ENCODE measurements around the gene HSD3B2. TPM values are rescaled to one million over a fixed set of nuclear protein-coding genes. Genes with fewer than 3 reads are reported as not detected.

HSD3B2 gene
- total RNA-seq (not detected), polyA plus RNA-seq (under 1 TPM in 1 of 3 donors, not detected in 2; 0.06 TPM)
- long read RNA-seq, donor 1 = 0 reads
- long read RNA-seq, donor 2 = 0 reads

DNA sequence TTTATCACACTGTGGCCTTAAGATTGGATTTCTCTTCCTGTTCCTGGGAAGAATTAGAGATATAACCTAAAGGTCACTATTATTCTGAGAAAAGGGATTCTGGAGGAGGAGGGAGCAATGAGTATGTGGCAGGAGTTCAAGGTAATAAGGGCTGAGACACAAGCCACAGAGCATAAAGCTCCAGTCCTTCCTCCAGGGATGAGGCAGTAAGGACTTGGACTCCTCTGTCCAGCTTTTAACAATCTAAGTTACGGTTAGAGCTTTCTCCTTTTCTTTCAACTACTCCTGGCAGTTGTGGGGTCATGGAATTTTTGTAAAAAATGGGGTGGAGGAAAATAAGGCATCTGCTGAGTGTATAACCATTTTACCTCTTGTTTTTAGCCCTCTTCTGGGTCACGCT, at the start of gene HSD3B2:
Gene HSD3B2, plus strand, starts transcription at position 201 of the 400 bp plus-strand sequence. CDS start 270 bp downstream, outside the sequence.
- H3K9me3 ChIP-seq = no peaks in the 10 kb centered on the region
- H3K36me3 ChIP-seq = no peaks in the 10 kb centered on the region
- WGBS, 5 donors = 76 to 91% (median 80%) methylated on average over 2 of the region's 2 CpGs
- H3K4me3 ChIP-seq = no peak within 1 kb of the TSS
- intact Hi-C loops (cut with DNase I; ENCODE audit: low total_unique reads) = no loop called here
- no peak within 1 kb of the TSS for H3K27ac ChIP-seq
- DNase-seq = no peak
- no peaks in the 10 kb centered on the region for H3K27me3 ChIP-seq (replicated peaks in 1 of 7)
- TF ChIP-seq, protein P1, sequence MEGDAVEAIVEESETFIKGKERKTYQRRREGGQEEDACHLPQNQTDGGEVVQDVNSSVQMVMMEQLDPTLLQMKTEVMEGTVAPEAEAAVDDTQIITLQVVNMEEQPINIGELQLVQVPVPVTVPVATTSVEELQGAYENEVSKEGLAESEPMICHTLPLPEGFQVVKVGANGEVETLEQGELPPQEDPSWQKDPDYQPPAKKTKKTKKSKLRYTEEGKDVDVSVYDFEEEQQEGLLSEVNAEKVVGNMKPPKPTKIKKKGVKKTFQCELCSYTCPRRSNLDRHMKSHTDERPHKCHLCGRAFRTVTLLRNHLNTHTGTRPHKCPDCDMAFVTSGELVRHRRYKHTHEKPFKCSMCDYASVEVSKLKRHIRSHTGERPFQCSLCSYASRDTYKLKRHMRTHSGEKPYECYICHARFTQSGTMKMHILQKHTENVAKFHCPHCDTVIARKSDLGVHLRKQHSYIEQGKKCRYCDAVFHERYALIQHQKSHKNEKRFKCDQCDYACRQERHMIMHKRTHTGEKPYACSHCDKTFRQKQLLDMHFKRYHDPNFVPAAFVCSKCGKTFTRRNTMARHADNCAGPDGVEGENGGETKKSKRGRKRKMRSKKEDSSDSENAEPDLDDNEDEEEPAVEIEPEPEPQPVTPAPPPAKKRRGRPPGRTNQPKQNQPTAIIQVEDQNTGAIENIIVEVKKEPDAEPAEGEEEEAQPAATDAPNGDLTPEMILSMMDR (IDR thresholded peaks at IDR 0.05 in 8 of 11, conservative IDR thresholded peaks at IDR 0.05 in 3 of 11) = no peak
- TF ChIP-seq POLR2AphosphoS5 (IDR thresholded peaks at IDR 0.05) (no peak), POLR2A (IDR thresholded peaks at IDR 0.05) (no peak)
- H3K4me1 ChIP-seq = no peaks in the 10 kb centered on the region

DNA sequence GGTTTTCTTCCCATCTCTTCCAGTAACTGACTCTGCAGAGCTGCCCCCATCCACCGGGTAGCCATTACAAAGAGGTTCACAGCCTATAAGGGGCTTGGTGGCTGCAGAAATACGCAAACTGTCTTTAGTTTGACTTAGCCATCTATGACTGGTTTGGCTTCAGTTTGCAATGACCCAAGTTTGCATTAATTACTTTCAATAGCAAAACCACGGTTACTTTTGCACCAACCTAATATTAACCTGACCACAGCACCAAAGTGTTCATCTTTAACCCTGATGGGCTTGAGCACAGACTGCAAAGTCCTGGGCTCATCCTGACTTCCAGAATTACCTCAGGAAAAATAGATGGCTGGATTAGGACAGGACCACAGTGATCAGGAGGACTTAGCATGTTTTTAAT, 48.5 kb upstream of the HSD3B2 start:
- DNase-seq = no peak
- Histone ChIP-seq H3K36me3 (no peaks in the 10 kb centered on the region), H3K4me1 (no peaks in the 10 kb centered on the region), H3K9me3 (no peaks in the 10 kb centered on the region), H3K27me3 (replicated peaks in 1 of 7) (peaks cover 0 to 9% (median 0%) of the 10 kb centered on the region in 7 donors), H3K4me3 (no peak overlapping the region), H3K27ac (no peak overlapping the region)
- 75 to 86% (median 82%) methylated on average over 3 of the region's 3 CpGs for WGBS, 5 donors
- TF ChIP-seq, protein P1 (IDR thresholded peaks at IDR 0.05 in 8 of 11, conservative IDR thresholded peaks at IDR 0.05 in 3 of 11) = no peak
- no peak for TF ChIP-seq POLR2A (IDR thresholded peaks at IDR 0.05)
- no peak for TF ChIP-seq POLR2AphosphoS5 (IDR thresholded peaks at IDR 0.05)
- intact Hi-C loops (cut with DNase I; ENCODE audit: low total_unique reads) = loop anchor here (10.0 kb wide), 1 partner anchor 82 kb away; no protein-coding TSS in a partner anchor

DNA sequence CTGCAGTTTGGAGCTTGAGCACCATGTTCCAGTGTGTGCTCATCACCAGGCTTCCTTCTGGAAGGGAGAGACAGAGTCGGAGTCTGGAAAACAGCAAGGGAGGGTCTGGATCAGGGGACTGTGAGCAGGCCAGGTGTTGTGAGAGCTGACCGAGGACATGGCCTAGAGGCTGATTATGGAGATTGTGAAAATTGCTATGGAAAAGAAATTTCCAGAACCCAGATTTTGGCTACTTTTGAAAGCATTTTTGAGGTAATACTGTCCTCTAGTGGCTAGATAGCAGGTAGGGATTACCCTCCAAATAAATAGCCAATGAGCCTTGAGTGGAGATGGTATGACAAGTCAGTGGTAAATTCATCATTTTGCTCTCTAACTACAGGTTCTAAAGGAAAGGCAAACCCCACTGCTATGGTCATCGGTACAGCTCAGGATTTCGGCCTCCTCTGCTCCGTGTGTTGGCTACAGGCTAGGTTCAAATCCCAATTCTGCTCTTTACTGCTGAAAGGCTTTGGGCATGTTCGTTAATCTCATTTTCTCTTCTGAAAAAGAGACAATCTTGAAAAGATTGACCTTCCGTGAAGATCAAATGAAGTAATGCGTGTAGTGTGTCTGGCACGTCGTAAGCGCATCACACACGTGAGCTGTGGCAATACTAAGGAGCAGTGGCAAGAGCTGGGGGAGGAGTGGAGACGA, 47.4 kb upstream of the HSD3B2 start:
- Histone ChIP-seq H3K4me1 (no peaks in the 10 kb centered on the region), H3K36me3 (no peaks in the 10 kb centered on the region), H3K9me3 (no peaks in the 10 kb centered on the region), H3K4me3 (no peak overlapping the region), H3K27me3 (replicated peaks in 1 of 7) (peaks cover 0 to 16% (median 0%) of the 10 kb centered on the region in 7 donors), H3K27ac (no peak overlapping the region)
- DNase-seq = no peak
- TF ChIP-seq, protein P1 (IDR thresholded peaks at IDR 0.05 in 8 of 11, conservative IDR thresholded peaks at IDR 0.05 in 3 of 11) = peak in 9 of 11 experiments; percentile 41 to 76 (median 62)
- TF ChIP-seq POLR2AphosphoS5 (IDR thresholded peaks at IDR 0.05) = no peak
- intact Hi-C loops (cut with DNase I; ENCODE audit: low total_unique reads) = loop anchor here (10.0 kb wide), 1 partner anchor 83 kb away; no protein-coding TSS in a partner anchor
- 73 to 77% (median 75%) methylated on average over 13 of the region's 13 CpGs for WGBS, 5 donors

DNA sequence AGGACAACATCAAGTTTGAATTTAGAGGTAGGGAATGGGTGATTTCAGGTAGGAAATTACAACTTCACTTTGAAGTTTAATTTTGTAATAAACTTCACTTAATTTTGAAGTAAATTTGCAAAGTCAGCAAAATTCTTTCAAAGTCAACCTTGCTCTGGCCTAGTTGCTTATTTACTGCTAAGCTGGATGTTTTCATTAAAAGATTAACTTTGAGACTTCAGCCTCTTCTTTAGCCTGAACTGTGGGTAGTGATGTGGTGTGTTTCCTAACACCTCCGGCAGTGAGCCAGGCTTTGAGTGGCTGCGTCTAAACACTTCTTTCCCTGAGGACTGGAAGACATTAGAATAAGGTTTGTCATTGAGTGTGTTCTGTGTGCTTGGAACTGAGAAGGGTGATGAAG, 46.4 kb upstream of the HSD3B2 start, which contains the start of gene HAO2:
Gene HAO2, plus strand, starts transcription at position 232 of the 400 bp plus-strand sequence. CDS start 12,301 bp downstream, outside the sequence.
- no peak for TF ChIP-seq POLR2AphosphoS5 (IDR thresholded peaks at IDR 0.05)
- TF ChIP-seq, protein P1 (IDR thresholded peaks at IDR 0.05 in 8 of 11, conservative IDR thresholded peaks at IDR 0.05 in 3 of 11) = no peak
- H3K4me3 ChIP-seq = no peak within 1 kb of the TSS
- H3K36me3 ChIP-seq = no peaks in the 10 kb centered on the region
- DNase-seq = no peak
- no peaks in the 10 kb centered on the region for H3K9me3 ChIP-seq
- H3K4me1 ChIP-seq = no peaks in the 10 kb centered on the region
- no peak within 1 kb of the TSS for H3K27ac ChIP-seq
- WGBS, 5 donors = 84 to 94% (median 88%) methylated on average over 2 of the region's 2 CpGs
- peaks cover 0 to 16% (median 0%) of the 10 kb centered on the region in 7 donors for H3K27me3 ChIP-seq (replicated peaks in 1 of 7)
- intact Hi-C loops (cut with DNase I; ENCODE audit: low total_unique reads) = loop anchor here (10.0 kb wide), 1 partner anchor 84 kb away; no protein-coding TSS in a partner anchor
